SK-N-MC (cell line): ENCODE measurements around the gene KCNB1.

ENCODE experiments used
- EZH2 ChIP-seq: fragments of 200-600 bp; sonication (generic); IDR thresholded peaks from one replicate; pipeline ENCODE4 v1.6.1; 2017; ENCODE audit warnings: antibody characterized with exemption
- POLR2AphosphoS5 ChIP-seq: IDR thresholded peaks from 2 replicates; pipeline ENCODE4 v1.6.1; 2012; ENCODE audit warnings: mild to moderate bottlenecking, low read depth, low read length, borderline replicate concordance

- TF ChIP-seq EZH2 (no peak), POLR2AphosphoS5 (no peak)
Observed at GRCh38 chr20:49503176-49503575, 20.7 kb upstream of the KCNB1 start.
